Central memory CD4-positive, alpha-beta T cell (primary cell): ENCODE results near the gene BORA.
"Not testable (repeated sequence)": the region's sequence is repeated elsewhere in the genome, so short reads cannot be mapped to it uniquely, and the experiment has no call there.

Source experiments
- DNase-seq: peaks from one replicate; pipeline ENCODE4 v3.0.0; 2022

Gene BORA

GRCh38 chr13:72774019-72774418 lies 46.3 kb downstream of the BORA start:
- DNase-seq = no peak

GRCh38 chr13:72781451-72782439 lies 54.0 kb downstream of the BORA start, which contains the start of the genes DIS3 and PIBF1:
Gene DIS3, minus strand, starts transcription at chr13:72781900. Its CDS starts 68 bp downstream, at chr13:72781832.
Gene PIBF1, plus strand, starts transcription at chr13:72782133. Its CDS starts 1,337 bp downstream, at chr13:72783470.
- peak; percentile 96 for DNase-seq

- no peak for DNase-seq
These were observed 55.0 kb downstream of the BORA start for GRCh38 chr13:72782717-72783116.

GRCh38 chr13:72784679-72785078 lies 57.0 kb downstream of the BORA start:
- not testable (repeated sequence) for DNase-seq

GRCh38 chr13:72788831-72789230 lies 61.1 kb downstream of the BORA start:
- no peak for DNase-seq

- no peak for DNase-seq
These were observed 64.9 kb downstream of the BORA start for GRCh38 chr13:72792640-72793039.

- no peak for DNase-seq
These were observed 71.1 kb downstream of the BORA start for GRCh38 chr13:72798817-72799216.

- DNase-seq = no peak
These were observed 76.6 kb downstream of the BORA start for GRCh38 chr13:72804301-72804700.
